GM12801 (cell line): ENCODE data around the gene DEFB115.

Experiments
- CTCF ChIP-seq: IDR thresholded peaks from one replicate; pipeline ENCODE4 v1.5.1; 2011; ENCODE audit warnings: control low read depth; ENCODE audit not compliant: insufficient read length; ENCODE audit errors: extremely low read depth

The DEFB115 gene

GRCh38 chr20:31257364-31257763, at the start of gene DEFB115:
DEFB115 (plus strand) TSS chr20:31257664; CDS start chr20:31257664, 0 bp downstream.
- TF ChIP-seq CTCF: no peak

GRCh38 chr20:31236953-31237352, 20.5 kb upstream of the DEFB115 start:
- no peak for TF ChIP-seq CTCF

GRCh38 chr20:31237763-31238162, 19.7 kb upstream of the DEFB115 start:
- TF ChIP-seq CTCF: no peak

- TF ChIP-seq CTCF: no peak
Measured at GRCh38 chr20:31239139-31239538, 18.3 kb upstream of the DEFB115 start.

GRCh38 chr20:31256959-31257358, 505 bp upstream of the DEFB115 start:
- TF ChIP-seq CTCF: no peak

- TF ChIP-seq CTCF: no peak
Measured at GRCh38 chr20:31260326-31260932, 3.0 kb downstream of the DEFB115 start.

GRCh38 chr20:31274441-31274840, 17.0 kb downstream of the DEFB115 start:
- TF ChIP-seq CTCF: no peak
